Astrocyte (in vitro differentiated cells and primary cell): ENCODE measurements around the gene TMEM37.

ENCODE experiments used
- CTCF ChIP-seq: IDR thresholded peaks from 2 replicates; pipeline ENCODE4 v1.5.1; 2011; ENCODE audit warnings: low read depth, mild to moderate bottlenecking, inconsistent platforms, low read length, moderate library complexity; ENCODE audit not compliant: insufficient read depth
- EZH2 ChIP-seq: IDR thresholded peaks from 2 replicates; pipeline ENCODE4 v1.6.1; 2012; ENCODE audit warnings: mild to moderate bottlenecking, low read length, inconsistent platforms; ENCODE audit not compliant: insufficient read depth

- no peak for TF ChIP-seq EZH2
- TF ChIP-seq CTCF: no peak
Measured at GRCh38 chr2:119442226-119442619, 10.6 kb downstream of the TMEM37 start.
